Adrenal gland (tissue), 5 donors: ENCODE data around the gene CDK10.

Experiments
- POLR2A ChIP-seq, 2 donors: fragments of 450-650 bp; IDR thresholded peaks; one replicate each; pipeline ENCODE4 v1.6.1; 2017; ENCODE audit warnings: antibody characterized with exemption in 2 of 2, mild to moderate bottlenecking in 2 of 2, moderate library complexity in 1 of 2
- TF ChIP-seq, protein P1 (sequence below), 6 experiments: fragments of 450-650 bp in 4 of 6; fragments of 200-600 bp in 2 of 6; sonication (generic) in 1 of 6; IDR thresholded peaks; 1 replicate in 5 of 6; 2 replicates in 1 of 6; pipeline versions ENCODE4 v1.5.1 to v1.8.0; 2016 to 2021; ENCODE audit warnings: antibody characterized with exemption in 6 of 6, mild to moderate bottlenecking in 2 of 6, moderate library complexity in 1 of 6
- donor health status: DM: no; HTN: no; CAD: no.

DNA sequence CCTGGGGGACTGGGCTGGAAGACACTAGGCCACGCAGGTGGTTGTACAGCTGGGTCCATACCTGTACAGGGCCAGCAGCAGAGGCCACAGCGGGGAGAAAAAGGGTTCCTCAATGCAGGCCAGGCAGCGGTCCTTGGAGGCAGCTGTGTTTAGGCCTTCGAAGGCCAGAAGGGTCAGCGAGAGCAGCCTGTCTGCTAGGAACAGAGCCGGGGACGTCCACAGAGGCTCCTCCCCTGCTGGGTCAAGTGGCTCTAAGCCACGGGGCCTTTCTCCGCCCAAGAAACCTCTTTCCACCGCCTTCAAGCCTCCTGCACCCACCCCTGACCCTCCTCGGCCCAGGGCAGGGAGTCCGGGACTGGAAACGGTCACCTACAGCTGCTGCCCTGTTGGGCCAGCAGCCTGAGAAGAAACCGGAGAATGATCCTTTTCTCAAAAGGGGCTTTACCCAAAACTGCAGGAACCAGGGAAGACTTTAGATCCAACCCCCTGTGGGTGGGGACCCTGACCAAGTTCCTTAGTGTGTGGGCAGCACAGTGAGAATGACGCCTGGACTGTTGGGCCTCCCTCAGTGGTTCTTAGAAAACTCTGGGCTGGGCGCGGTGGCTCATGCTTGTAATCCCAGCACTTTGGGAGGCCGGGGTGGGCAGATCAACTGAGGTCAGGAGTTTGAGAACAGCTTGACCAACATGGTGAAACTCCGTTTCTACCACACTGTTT, 23.4 kb downstream of the CDK10 start:
- TF ChIP-seq, protein P1, sequence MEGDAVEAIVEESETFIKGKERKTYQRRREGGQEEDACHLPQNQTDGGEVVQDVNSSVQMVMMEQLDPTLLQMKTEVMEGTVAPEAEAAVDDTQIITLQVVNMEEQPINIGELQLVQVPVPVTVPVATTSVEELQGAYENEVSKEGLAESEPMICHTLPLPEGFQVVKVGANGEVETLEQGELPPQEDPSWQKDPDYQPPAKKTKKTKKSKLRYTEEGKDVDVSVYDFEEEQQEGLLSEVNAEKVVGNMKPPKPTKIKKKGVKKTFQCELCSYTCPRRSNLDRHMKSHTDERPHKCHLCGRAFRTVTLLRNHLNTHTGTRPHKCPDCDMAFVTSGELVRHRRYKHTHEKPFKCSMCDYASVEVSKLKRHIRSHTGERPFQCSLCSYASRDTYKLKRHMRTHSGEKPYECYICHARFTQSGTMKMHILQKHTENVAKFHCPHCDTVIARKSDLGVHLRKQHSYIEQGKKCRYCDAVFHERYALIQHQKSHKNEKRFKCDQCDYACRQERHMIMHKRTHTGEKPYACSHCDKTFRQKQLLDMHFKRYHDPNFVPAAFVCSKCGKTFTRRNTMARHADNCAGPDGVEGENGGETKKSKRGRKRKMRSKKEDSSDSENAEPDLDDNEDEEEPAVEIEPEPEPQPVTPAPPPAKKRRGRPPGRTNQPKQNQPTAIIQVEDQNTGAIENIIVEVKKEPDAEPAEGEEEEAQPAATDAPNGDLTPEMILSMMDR (IDR thresholded peaks at IDR 0.05): no peak
- TF ChIP-seq POLR2A (IDR thresholded peaks at IDR 0.05): no peak
